Measurements from ENCODE around the gene ACBD4.

Gene ACBD4

DNA sequence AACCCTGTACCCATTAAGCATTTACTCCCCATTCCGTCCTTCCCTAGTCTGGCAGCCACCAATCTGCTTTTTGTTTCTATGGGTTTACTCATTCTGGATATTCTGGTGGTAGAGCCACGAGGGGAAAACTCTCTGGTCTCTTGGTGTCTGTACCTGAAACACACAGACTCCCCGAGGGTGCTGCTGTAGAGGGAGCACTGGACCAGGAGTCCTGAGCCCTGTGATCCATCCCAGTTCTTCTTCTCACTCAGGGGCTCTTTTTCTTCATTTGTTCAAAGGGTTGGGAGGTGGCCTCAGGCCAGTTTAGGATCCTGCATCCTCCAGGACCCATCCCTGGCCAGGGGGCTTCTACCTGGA is 40.2 kb downstream of the ACBD4 start:
- Histone ChIP-seq H3K4me1 (ENCODE audit: low read length) (peaks cover 12% of the 10 kb centered on the region), H3K4me2 (ENCODE audit: low read length) (no peak overlapping the region)

DNA sequence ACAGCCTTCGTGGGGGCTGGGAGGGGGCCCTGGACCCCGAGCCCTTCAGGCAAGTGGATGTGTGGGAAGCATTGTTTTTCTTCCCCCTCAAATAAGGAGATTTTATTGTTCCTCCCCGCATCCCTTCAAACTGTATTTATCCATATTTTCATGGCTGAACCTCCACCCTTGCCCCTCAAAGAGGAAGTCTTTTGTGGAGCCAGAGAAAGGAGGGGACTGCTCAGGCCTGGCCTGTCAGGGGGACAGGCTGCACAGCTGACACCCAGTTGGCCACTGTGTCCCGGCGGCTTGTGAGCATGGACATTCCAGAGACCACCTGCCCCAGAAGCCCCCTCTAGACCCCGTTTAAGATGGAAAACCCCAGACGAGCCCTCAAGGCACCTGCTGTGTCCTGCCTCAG is 42.1 kb downstream of the ACBD4 start:
- Histone ChIP-seq H4K20me1 (ENCODE audit: insufficient read depth, low read length) (no peaks in the 10 kb centered on the region), H3K27ac (ENCODE audit: low read length) (no peak overlapping the region), H3K79me2 (ENCODE audit: low read length) (no peaks in the 10 kb centered on the region), H3K4me3 (ENCODE audit: low read length) (no peak overlapping the region), H3K36me3 (replicated peaks; ENCODE audit: low read depth, low read length) (no peaks in the 10 kb centered on the region), H3K4me2 (ENCODE audit: low read length) (no peak overlapping the region), H2AFZ (ENCODE audit: low read depth, low read length) (no peak overlapping the region), H3K27me3 (ENCODE audit: low read depth, low read length) (no peaks in the 10 kb centered on the region), H3K9ac (ENCODE audit: low read length) (no peak overlapping the region), H3K9me3 (ENCODE audit: insufficient read depth, low read length) (no peaks in the 10 kb centered on the region), H3K4me1 (ENCODE audit: low read length) (peaks cover 7% of the 10 kb centered on the region)
- TF ChIP-seq, protein P1, sequence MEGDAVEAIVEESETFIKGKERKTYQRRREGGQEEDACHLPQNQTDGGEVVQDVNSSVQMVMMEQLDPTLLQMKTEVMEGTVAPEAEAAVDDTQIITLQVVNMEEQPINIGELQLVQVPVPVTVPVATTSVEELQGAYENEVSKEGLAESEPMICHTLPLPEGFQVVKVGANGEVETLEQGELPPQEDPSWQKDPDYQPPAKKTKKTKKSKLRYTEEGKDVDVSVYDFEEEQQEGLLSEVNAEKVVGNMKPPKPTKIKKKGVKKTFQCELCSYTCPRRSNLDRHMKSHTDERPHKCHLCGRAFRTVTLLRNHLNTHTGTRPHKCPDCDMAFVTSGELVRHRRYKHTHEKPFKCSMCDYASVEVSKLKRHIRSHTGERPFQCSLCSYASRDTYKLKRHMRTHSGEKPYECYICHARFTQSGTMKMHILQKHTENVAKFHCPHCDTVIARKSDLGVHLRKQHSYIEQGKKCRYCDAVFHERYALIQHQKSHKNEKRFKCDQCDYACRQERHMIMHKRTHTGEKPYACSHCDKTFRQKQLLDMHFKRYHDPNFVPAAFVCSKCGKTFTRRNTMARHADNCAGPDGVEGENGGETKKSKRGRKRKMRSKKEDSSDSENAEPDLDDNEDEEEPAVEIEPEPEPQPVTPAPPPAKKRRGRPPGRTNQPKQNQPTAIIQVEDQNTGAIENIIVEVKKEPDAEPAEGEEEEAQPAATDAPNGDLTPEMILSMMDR (IDR thresholded peaks at IDR 0.05; ENCODE audit: low read depth, low read length), result no peak
- TF ChIP-seq EZH2phosphoT487 (IDR thresholded peaks at IDR 0.05; ENCODE audit: low read depth), result no peak

More for the DNA sequence above, 40.2 kb downstream of the ACBD4 start:
- no peaks in the 10 kb centered on the region for H3K27me3 ChIP-seq (ENCODE audit: low read depth, low read length)
- 0 out of 2 replicates have a peak overlapping the region, but pooled peaks have one; percentile 3 for H2AFZ ChIP-seq (ENCODE audit: low read depth, low read length)
- no peak overlapping the region for H3K4me3 ChIP-seq (ENCODE audit: low read length)
- H3K79me2 ChIP-seq (ENCODE audit: low read length), result no peaks in the 10 kb centered on the region
- no peak overlapping the region for H3K9ac ChIP-seq (ENCODE audit: low read length)
- H4K20me1 ChIP-seq (ENCODE audit: insufficient read depth, low read length), result no peaks in the 10 kb centered on the region
- no peak overlapping the region for H3K27ac ChIP-seq (ENCODE audit: low read length)
- TF ChIP-seq, protein P1 (IDR thresholded peaks at IDR 0.05; ENCODE audit: low read depth, low read length), result no peak
- TF ChIP-seq EZH2phosphoT487 (IDR thresholded peaks at IDR 0.05; ENCODE audit: low read depth), result no peak
- no peaks in the 10 kb centered on the region for H3K36me3 ChIP-seq (replicated peaks; ENCODE audit: low read depth, low read length)
- H3K9me3 ChIP-seq (ENCODE audit: insufficient read depth, low read length), result no peaks in the 10 kb centered on the region

DNA sequence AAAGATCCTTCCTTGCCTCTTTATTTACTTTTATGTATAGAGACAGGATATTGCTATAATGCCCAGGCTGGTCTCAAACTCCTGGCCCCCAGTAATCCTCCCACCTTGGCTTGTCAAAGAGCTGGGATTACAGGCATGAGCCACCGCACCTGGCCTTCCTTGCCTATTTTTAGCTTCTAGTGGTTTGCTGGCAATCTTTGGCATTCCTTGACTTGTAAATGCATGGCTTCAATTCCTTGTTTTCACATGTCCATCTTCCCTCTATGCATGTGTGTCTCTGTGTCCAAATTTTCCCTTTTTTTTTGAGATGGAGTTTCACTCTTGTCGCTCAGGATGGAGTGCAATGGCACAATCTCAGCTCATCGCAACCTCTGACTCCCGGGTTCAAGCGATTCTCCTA is 48.7 kb downstream of the ACBD4 start:
- H3K4me1 ChIP-seq (ENCODE audit: low read length), result no peaks in the 10 kb centered on the region
- H3K27me3 ChIP-seq (ENCODE audit: low read depth, low read length), result no peaks in the 10 kb centered on the region
- H2AFZ ChIP-seq (ENCODE audit: low read depth, low read length), result no peak overlapping the region
- H3K4me3 ChIP-seq (ENCODE audit: low read length), result no peak overlapping the region
- H4K20me1 ChIP-seq (ENCODE audit: insufficient read depth, low read length), result no peaks in the 10 kb centered on the region
- TF ChIP-seq EZH2phosphoT487 (IDR thresholded peaks at IDR 0.05; ENCODE audit: low read depth), result no peak
- TF ChIP-seq, protein P1 (IDR thresholded peaks at IDR 0.05; ENCODE audit: low read depth, low read length), result no peak
- H3K27ac ChIP-seq (ENCODE audit: low read length), result no peak overlapping the region
- H3K4me2 ChIP-seq (ENCODE audit: low read length), result no peak overlapping the region
- no peaks in the 10 kb centered on the region for H3K36me3 ChIP-seq (replicated peaks; ENCODE audit: low read depth, low read length)
- no peak overlapping the region for H3K9ac ChIP-seq (ENCODE audit: low read length)
- H3K79me2 ChIP-seq (ENCODE audit: low read length), result no peaks in the 10 kb centered on the region
- no peaks in the 10 kb centered on the region for H3K9me3 ChIP-seq (ENCODE audit: insufficient read depth, low read length)

DNA sequence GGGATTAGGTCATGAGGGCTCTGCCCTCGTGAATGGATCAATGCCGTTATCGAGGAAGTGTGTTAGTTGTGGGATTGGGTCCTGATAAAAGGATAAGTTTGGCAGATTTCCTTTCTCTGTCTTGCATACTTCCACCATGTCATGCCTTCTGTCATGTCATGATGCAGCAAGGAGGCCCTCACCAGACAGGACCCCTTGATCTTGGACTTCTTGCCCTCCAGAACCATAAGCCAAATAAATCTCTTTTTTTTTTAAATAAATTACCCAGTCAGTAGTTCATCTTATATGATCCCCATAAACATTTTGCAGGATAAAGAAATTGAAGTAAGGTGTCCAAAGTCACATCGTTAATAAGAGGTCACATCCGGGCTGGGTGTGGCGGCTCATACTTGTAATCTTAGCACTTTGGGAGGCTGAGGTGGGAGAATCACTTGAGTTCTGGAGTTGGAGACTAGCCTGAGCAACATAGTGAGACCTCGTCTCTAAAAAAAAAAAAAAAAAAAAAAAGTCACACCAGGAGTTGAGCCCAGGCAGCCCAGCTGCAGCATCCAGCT is 51.4 kb downstream of the ACBD4 start:
- Histone ChIP-seq H3K27me3 (ENCODE audit: low read depth, low read length) (no peaks in the 10 kb centered on the region), H3K4me3 (ENCODE audit: low read length) (no peak overlapping the region), H3K9me3 (ENCODE audit: insufficient read depth, low read length) (no peaks in the 10 kb centered on the region), H4K20me1 (ENCODE audit: insufficient read depth, low read length) (no peaks in the 10 kb centered on the region), H3K79me2 (ENCODE audit: low read length) (no peaks in the 10 kb centered on the region), H2AFZ (ENCODE audit: low read depth, low read length) (no peak overlapping the region), H3K36me3 (replicated peaks; ENCODE audit: low read depth, low read length) (no peaks in the 10 kb centered on the region), H3K4me1 (ENCODE audit: low read length) (no peaks in the 10 kb centered on the region), H3K9ac (ENCODE audit: low read length) (no peak overlapping the region), H3K27ac (ENCODE audit: low read length) (no peak overlapping the region), H3K4me2 (ENCODE audit: low read length) (no peak overlapping the region)
- no peak for TF ChIP-seq EZH2phosphoT487 (IDR thresholded peaks at IDR 0.05; ENCODE audit: low read depth)
- TF ChIP-seq, protein P1 (IDR thresholded peaks at IDR 0.05; ENCODE audit: low read depth, low read length), result no peak

Data from OCI-LY3 (cell line).